DND-41 (cell line): ENCODE measurements around the gene BICDL1.

Experiments used
- CTCF ChIP-seq: IDR thresholded peaks from 2 replicates; pipeline ENCODE4 v1.5.1; 2012; ENCODE audit warnings: borderline replicate concordance, low read length, moderate library complexity, mild to moderate bottlenecking; ENCODE audit not compliant: poor library complexity, severe bottlenecking; ENCODE audit errors: extremely low read depth
- EZH2 ChIP-seq: IDR thresholded peaks from 3 replicates; pipeline ENCODE4 v1.6.1; 2012; ENCODE audit warnings: borderline replicate concordance, low read depth, mild to moderate bottlenecking, moderate library complexity, low read length, inconsistent platforms; ENCODE audit not compliant: severe bottlenecking

GRCh38 chr12:119949145-119949544 is 39.9 kb upstream of the BICDL1 start:
- TF ChIP-seq CTCF: no peak
- TF ChIP-seq EZH2: no peak
